Measurements from ENCODE around the gene OXCT1.
"Not testable (repeated sequence)": the region's sequence is repeated elsewhere in the genome, so short reads cannot be mapped to it uniquely, and the experiment has no call there.

OXCT1 gene

GRCh38 chr5:41735213-41735612 is 135.0 kb downstream of the OXCT1 start:
- DNase-seq (ENCODE audit: insufficient read length, low spot score) (no peak), FAIRE-seq (no peak)
- TF ChIP-seq, protein P1, sequence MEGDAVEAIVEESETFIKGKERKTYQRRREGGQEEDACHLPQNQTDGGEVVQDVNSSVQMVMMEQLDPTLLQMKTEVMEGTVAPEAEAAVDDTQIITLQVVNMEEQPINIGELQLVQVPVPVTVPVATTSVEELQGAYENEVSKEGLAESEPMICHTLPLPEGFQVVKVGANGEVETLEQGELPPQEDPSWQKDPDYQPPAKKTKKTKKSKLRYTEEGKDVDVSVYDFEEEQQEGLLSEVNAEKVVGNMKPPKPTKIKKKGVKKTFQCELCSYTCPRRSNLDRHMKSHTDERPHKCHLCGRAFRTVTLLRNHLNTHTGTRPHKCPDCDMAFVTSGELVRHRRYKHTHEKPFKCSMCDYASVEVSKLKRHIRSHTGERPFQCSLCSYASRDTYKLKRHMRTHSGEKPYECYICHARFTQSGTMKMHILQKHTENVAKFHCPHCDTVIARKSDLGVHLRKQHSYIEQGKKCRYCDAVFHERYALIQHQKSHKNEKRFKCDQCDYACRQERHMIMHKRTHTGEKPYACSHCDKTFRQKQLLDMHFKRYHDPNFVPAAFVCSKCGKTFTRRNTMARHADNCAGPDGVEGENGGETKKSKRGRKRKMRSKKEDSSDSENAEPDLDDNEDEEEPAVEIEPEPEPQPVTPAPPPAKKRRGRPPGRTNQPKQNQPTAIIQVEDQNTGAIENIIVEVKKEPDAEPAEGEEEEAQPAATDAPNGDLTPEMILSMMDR (IDR thresholded peaks at IDR 0.05; ENCODE audit: insufficient read depth, missing control alignments): no peak

GRCh38 chr5:41729381-41729780 is 140.8 kb downstream of the OXCT1 start:
- not testable (repeated sequence) for DNase-seq (ENCODE audit: insufficient read length, low spot score); FAIRE-seq

- TF ChIP-seq, protein P1 (IDR thresholded peaks at IDR 0.05; ENCODE audit: insufficient read depth, missing control alignments): no peak
- DNase-seq (ENCODE audit: insufficient read length, low spot score) (no peak), FAIRE-seq (no peak)
These were observed 141.9 kb downstream of the OXCT1 start for GRCh38 chr5:41728281-41728680.

GRCh38 chr5:41722359-41722950 is 147.8 kb downstream of the OXCT1 start:
- TF ChIP-seq, protein P1 (IDR thresholded peaks at IDR 0.05; ENCODE audit: insufficient read depth, missing control alignments): peak; percentile 19
- DNase-seq (ENCODE audit: insufficient read length, low spot score) (no peak), FAIRE-seq (no peak)

GRCh38 chr5:41721516-41721915 is 148.7 kb downstream of the OXCT1 start:
- DNase-seq (ENCODE audit: insufficient read length, low spot score) (no peak), FAIRE-seq (no peak)
- TF ChIP-seq, protein P1 (IDR thresholded peaks at IDR 0.05; ENCODE audit: insufficient read depth, missing control alignments): no peak

- no peak for DNase-seq (ENCODE audit: insufficient read length, low spot score)
- FAIRE-seq: no peak
These were observed 153.8 kb downstream of the OXCT1 start for GRCh38 chr5:41716382-41716781.

GRCh38 chr5:41714446-41714845 is 155.8 kb downstream of the OXCT1 start:
- not testable (repeated sequence) for FAIRE-seq; DNase-seq (ENCODE audit: insufficient read length, low spot score)

More at GRCh38 chr5:41716382-41716781, 153.8 kb downstream of the OXCT1 start:
- TF ChIP-seq, protein P1 (IDR thresholded peaks at IDR 0.05; ENCODE audit: insufficient read depth, missing control alignments): no peak

GRCh38 chr5:41708604-41708940 is 161.7 kb downstream of the OXCT1 start:
- no peak for FAIRE-seq
- TF ChIP-seq, protein P1 (IDR thresholded peaks at IDR 0.05; ENCODE audit: insufficient read depth, missing control alignments): no peak
- DNase-seq (ENCODE audit: insufficient read length, low spot score): no peak
